GM19193 (cell line): ENCODE results near the gene CERKL.

ENCODE experiments used
- POLR2A ChIP-seq: IDR thresholded peaks from 4 replicates; pipeline ENCODE4 v1.6.1; 2011; ENCODE audit not compliant: insufficient read depth, insufficient read length; ENCODE audit errors: extremely low read depth

The CERKL gene

GRCh38 chr2:181680055-181680936 is 23.4 kb upstream of the CERKL start, which contains the start of gene NEUROD1:
TSS of gene NEUROD1 (minus strand) at chr2:181680517. CDS start at chr2:181678860, 1,657 bp downstream.
- no peak for TF ChIP-seq POLR2A

GRCh38 chr2:181679544-181679979 is 22.7 kb upstream of the CERKL start:
- no peak for TF ChIP-seq POLR2A

- no peak for TF ChIP-seq POLR2A
Measured at GRCh38 chr2:181678861-181679543, 22.1 kb upstream of the CERKL start.

- TF ChIP-seq POLR2A, result no peak
Measured at GRCh38 chr2:181677912-181678586, 21.1 kb upstream of the CERKL start.

- TF ChIP-seq POLR2A, result no peak
Measured at GRCh38 chr2:181675254-181675653, 18.3 kb upstream of the CERKL start.

- TF ChIP-seq POLR2A, result no peak
Measured at GRCh38 chr2:181674461-181674860, 17.6 kb upstream of the CERKL start.

- TF ChIP-seq POLR2A, result no peak
Measured at GRCh38 chr2:181673173-181673572, 16.3 kb upstream of the CERKL start.

- no peak for TF ChIP-seq POLR2A
Measured at GRCh38 chr2:181672255-181673008, 15.5 kb upstream of the CERKL start.

- TF ChIP-seq POLR2A, result no peak
Measured at GRCh38 chr2:181670632-181671031, 13.7 kb upstream of the CERKL start.

DNA sequence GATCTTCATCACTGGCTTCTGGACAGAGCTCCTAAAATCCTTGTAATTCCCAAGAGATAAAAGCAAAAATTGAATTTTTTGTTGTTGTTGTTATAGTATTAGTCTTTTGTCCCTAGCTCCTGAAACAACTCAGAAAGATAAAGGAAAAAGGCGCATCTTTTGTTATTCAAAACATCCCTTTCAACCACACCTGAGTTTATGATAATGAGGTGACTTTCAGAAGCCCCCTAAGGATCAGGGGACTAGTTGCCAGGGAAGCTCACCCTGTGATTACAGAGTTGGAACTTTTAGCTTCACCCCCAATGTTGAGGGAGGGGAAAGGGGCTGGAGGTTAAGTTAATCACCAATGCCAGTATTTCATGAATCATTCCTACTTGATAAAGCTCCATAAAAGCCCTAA is 10.3 kb upstream of the CERKL start:
- no peak for TF ChIP-seq POLR2A

- TF ChIP-seq POLR2A, result no peak
Measured at GRCh38 chr2:181662287-181662686, 5.4 kb upstream of the CERKL start.

DNA sequence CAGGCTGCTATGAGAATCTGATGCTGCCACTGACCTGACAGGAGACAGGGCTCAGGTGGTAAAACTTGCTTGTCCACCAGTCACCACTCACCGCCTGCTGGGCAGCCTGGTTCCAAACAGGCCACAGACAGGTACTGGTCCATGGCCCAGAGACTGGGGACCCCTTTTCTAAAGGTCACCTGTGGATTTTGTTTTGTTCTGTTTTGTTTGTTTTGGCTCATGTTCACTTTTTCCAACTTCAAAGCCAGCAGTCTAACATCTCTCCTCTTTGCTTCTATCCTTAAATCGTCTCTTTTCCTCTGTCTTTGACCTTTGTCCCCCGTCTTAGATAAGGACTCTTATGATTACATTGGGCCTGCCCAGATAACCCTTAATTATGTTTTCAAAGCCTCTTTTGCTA is 3.3 kb upstream of the CERKL start:
- no peak for TF ChIP-seq POLR2A

DNA sequence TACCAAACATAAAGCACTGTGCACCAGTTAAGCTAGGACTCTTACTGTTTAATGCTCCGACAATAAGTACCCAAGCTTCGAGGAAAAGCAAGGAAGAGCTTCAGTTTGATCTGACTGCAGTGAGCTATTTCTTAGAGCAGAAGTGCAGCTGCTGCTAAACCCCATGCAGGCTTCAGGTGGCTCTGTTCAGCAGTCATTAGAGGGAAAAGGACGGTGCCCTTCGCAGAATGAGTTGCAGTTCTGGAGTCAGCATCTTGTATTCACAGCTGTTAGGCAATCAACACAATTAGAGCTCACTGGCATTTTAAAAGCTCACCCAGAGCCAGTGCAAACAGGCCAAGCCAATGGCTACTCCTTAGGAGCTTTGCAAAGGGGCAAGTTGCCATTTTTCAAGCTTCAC is 1.5 kb upstream of the CERKL start:
- TF ChIP-seq POLR2A, result no peak

- TF ChIP-seq POLR2A, result no peak
Measured at GRCh38 chr2:181657379-181657778, 474 bp upstream of the CERKL start.

DNA sequence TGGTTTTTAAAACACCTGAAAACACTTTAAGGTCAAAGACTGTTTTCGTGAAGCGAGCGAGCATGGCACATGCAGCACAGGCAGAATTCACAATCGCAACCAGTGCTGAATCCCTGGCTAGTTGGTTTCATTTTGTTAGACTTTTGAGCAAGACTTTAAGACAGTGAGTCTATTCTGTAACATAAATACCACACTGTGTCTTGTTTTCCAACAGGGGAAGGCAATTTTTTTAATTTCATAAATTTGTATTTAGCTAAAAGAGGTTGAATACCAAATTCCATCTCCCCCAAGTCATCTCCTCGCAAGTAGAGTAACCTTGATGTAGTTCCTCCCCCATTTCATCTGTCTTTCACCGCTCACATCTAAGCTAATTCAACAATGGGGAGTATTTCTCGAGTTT is 1.4 kb downstream of the CERKL start:
- no peak for TF ChIP-seq POLR2A

DNA sequence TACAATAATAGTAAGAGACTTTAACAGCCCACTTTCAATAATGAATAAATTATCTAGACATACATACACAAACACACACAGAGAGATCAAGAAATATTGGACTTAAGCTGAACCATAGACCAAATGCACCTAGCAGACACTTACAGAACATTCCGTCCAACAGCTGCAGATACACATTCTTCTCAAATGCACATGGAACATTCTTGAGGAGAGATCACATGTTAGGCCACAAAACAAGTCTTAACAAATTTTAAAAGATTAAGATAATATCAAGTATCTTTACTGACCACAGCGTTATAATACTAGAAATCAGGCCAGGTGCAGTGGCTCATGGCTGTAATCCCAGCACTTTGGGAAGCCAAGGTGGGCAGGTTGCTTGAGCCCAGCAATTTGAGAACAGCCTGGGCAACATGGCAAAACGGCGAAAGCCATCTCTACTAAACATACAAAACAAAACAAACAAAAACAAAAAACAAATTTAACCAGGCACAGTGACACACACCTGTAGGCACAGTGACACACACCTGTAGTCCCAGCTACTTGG is 7.4 kb downstream of the CERKL start:
- no peak for TF ChIP-seq POLR2A
